ENCODE measurements around the gene ENPP3. TPM values are rescaled to one million over a fixed set of nuclear protein-coding genes. Genes with fewer than 3 reads are reported as not detected.

ENPP3 gene
- 0.14 and 0.37 TPM in 2 replicates for total RNA-seq

GRCh38 chr6:131636880-131637792, at the start of gene ENPP3:
Gene ENPP3 (plus strand): TSS chr6:131637302. CDS start chr6:131637385, 83 bp downstream.

DNA sequence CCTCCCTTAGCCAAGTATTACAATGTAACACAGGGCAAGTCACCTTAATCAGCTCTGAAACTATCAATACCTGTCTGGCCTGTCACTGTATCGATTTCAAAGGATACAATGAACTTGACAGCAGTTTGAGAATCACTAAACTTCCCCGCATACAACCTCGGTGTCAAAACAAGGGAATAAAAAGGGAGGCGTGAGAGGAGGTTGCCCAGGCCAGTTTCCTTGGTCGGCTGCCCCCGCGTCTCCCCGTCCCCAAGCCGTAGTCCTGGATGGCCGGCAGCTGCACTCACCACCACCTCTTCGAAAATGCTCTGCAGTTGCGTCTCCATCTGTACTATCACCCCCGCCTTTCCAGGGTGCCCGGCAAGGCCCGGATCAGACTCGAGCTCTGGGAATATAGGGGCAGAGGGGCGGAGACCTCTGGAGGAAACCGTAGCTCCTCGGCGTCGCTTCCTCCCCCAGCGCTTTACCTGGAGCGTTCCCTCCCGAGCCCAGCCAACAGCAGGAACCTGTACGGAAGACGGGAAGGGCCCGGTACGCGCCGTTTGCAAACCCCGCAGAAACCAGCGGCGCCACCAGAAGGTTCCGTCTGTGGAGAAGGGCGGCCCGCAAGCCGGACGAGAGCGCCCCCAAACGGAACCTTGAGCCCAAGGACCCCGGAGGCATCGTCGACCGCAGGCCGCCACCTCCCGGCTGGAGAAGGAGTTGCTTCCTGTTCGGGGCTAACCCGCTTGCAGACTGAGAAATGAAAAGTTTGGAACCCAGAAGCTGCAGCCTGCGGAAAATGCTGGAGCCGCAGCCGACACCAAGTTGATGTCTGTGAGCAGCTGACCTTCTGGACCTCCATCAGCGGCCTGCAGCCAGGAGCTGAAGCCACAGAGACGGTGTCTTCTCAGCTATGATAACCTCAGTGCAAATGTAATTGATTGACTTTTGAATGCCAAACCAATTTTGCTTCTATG, 9.1 kb upstream of the ENPP3 start, which contains the start of gene MED23:
Gene MED23, minus strand, starts transcription at position 519 of the 959 bp plus-strand sequence. Its CDS starts 193 bp downstream, at position 326.

GRCh38 chr6:131710917-131711316, 73.8 kb downstream of the ENPP3 start, which contains the start of gene CTAGE9:
Gene CTAGE9 (minus strand): TSS chr6:131711017. CDS start chr6:131711017, 0 bp downstream.

Other genes with a start within 250 kb of the ENPP3 start
- gene ARG1, start 64.1 kb upstream of the ENPP3 start, total RNA-seq: not detected in 2 replicates
- 23.2 and 27.3 TPM in 2 replicates for gene MED23, start 9.1 kb upstream of the ENPP3 start, total RNA-seq
- gene OR2A4, start 64.1 kb downstream of the ENPP3 start, total RNA-seq: not detected in 2 replicates
- gene CTAGE9, start 73.7 kb downstream of the ENPP3 start, total RNA-seq: not detected in 2 replicates
- 4.7 and 8.7 TPM in 2 replicates for gene ENPP1, start 170.7 kb downstream of the ENPP3 start, total RNA-seq

Data from smooth muscle cell of bladder (primary cell).